HG03457 (cell line): Measurements from ENCODE around the gene NT5C1A.

ENCODE experiments used
- ATAC-seq: cut with Tn5 transposase; IDR thresholded peaks from one replicate; pipeline ENCODE4 v1.9.1; 2021; ENCODE audit warnings: moderate number of reproducible peaks; ENCODE audit not compliant: unreplicated experiment

NT5C1A gene

DNA sequence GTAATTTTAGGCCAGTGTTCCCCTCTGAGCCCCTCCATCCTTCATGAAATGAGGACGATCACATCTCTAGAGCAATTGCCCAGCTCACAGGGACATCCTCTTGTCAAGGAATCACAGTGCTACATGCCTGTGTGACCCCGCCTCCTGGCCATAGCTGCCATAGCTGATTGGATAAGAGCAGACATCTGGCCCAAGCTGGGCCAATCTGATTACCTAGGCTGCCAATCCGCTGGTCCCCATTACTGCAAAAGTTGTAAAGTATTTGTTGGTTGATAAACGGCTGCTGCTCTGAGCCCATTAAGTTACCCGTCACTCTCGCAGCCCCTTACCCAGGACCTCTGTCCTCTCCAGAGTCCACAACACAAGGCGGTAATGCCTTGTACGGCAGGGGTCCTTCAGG, 8.3 kb downstream of the NT5C1A start:
- ATAC-seq: no peak

DNA sequence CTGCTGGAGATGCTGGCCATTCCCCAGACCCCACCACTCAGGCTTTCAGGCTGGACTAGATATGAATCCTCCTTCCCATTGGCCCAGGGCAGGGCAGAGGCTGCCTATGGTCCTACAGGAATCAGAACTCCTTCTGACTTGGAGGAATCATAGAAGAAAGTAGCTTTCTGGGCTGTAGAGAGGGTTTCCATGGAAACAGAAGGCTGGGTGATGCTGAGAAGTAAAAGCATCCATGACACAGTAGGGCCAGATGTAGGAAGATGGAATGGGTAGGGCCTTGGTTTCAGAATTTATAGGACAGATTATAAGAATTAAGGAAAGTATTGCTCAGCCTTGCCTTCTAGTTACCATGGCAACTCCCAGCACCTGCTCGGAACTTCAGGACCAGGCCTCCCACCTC, 9.0 kb downstream of the NT5C1A start:
- no peak for ATAC-seq

DNA sequence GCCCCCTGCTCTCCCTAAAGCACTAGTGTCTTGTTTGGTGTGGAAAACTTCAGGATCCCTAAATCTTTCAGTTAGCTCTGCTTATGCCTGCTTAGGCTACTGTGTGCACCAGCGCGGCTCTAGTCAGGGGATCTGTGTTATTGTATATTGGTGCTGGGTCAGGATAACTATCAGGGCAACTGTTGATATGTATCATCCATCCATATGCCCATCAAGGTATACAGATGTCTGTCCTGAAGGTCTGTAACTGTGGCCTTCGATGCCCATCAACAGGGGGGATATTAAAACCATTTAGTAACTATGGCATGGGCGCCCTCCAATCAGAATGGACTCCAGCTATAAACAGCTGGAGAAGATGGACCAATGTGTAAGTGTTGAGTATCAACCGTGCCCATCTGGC, 12.4 kb downstream of the NT5C1A start:
- ATAC-seq: no peak

DNA sequence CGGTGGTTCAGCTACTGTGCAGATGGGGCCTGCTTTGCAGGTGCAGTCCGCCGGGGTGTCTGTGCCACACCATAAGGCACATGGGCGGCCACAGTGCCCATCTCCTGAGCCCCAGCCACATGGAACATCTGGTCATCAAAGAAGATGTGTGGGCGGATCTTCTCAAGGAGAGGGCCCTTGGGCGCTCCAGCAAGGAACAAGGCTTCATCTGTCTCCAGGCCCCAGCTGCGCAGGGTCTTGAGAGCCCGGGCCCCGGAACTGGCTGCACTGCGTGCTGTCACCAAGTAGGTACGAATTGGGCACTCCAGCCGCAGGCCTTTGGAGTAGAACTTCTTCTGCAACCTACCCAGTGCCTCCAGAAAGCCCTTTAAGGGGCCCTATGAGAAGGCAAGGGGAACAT, 12.8 kb downstream of the NT5C1A start:
- ATAC-seq: no peak

DNA sequence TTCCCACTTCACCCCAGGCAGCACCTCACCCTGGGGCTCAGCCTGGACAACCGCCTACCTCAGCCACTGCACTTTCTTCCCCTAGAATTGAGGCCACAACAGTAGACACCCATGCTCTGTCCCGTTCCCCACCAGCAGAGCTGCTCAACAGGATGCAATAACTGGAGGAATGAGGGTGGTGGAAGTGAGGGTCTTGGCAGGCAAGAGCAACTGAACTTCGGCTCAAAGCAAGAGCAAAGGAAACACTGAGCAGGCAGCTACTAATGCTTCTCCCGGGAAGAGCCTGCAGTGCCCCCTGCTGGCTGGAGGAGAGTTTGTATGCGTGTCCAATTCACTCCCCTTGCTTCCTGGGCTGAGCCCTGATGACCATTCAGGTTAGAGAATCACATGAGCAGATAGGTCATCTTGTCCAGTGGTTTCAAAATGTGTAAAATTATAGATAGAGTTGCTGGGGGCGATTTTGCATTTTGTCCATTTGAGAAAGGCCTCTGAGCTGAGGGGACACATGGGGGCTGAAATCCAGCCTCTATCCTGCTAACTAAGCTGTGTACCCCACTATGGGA, 13.9 kb downstream of the NT5C1A start:
- ATAC-seq: no peak

DNA sequence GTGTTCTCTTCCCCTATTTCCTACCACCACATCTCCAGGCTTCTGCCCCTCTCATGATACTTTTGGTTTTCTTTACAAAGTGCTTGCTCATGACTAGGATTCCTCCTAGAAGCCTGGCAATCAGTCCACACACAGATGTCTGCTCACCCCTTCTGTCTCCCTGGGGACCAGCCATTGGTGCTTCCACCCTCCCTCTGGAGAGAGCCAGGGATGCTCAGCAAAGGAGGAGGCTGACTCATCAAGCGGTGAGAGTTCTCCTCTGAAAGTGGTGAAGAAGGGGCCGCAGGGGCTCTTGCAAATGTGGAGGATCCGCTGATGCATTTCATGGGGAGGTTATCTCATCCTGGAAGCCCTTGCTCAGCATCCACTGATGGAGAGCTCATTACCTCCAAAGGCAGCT, 14.5 kb downstream of the NT5C1A start:
- ATAC-seq: no peak

DNA sequence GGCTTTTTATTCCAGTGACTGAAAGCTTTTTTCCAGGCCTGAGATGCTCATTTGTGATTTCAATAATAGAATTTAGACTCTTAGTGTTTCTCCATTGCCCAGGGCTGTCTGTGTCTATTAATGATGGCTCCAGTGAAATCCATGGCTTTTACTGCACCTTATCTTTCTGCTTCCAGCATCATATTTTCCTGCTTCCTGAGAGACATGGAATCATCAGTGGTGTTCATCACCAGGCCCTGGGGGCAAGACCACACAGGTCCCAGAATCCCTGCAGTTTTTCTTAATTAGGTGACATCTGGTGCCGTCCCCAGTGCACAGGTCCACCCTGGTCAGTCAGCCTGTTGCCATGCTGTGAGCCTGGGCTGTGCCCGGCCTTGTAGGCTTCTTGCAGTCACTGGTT, 15.5 kb downstream of the NT5C1A start:
- ATAC-seq: no peak

DNA sequence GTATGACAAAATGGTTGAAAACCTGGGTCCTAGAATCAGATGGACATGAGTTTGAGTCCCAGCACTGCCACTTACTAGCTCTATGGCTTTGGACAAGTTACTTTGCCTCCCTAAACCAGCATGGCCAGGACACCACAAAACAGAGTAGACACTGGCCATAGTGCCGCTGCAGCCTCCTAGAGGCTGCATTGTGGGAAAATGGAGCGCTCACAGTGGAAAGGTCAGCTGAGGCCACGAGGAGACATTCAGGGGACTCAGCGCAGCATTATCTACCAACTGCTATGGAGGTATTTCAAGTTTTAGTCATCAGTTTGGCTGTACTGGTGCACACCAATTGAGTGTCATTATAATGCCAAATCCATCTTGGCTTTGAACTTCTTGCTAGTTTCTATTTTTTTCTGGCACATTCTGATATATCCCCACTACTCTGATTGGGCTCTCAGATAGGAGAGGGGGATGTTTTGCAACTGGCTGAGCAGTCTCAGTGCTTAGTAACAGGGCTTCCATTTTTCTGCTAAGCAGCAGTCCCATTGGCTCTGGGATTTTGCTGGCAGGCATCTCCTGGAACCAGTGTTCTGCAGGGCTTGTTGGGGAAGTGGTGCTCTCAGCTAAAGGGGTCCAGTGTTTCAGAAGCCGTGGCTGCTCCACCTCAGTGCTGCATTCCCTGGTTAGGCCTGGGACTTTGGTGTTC, 16.2 kb downstream of the NT5C1A start:
- no peak for ATAC-seq

DNA sequence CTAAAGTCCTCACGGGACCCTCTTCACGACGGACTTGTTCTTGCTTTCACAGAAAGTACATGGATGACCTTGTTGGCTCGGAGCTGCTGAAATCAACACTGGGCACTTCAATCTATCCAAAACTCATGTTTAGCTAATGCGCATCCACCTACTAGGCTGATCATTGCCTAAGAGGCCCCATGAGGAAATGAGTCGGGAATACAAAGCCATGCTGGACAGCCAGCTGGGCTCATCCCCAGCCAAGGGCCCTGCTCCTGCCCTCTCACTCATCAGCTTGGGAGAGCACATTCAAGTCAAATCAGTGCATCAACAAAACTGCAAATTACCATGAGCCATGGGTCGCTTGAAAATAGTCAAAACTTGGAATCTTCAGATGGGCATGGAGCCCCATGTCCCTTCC, 17.6 kb downstream of the NT5C1A start:
- no peak for ATAC-seq

DNA sequence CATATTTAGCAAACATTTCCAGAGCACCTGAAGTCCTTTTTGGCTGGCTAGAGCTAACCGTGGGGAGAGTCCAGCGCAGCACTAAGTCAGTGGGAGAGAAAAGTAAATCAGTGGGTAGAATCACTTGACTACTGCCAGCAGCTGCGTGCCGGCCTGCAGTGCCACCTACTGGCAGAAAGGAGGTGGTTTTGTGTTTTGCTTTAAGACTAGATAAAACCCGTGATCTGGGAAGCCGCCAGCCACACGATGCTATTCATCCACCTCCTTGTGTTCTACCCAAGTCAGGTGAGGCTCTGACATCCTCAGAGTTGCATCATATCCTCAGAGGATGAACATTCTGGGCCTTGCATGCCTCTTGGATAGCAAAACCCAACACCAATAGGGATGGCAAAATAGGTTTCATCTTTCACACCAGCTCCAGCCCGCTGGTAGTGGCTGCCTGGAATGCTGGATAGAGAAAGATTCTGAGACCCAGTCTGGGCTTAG, 18.3 kb downstream of the NT5C1A start:
- no peak for ATAC-seq

DNA sequence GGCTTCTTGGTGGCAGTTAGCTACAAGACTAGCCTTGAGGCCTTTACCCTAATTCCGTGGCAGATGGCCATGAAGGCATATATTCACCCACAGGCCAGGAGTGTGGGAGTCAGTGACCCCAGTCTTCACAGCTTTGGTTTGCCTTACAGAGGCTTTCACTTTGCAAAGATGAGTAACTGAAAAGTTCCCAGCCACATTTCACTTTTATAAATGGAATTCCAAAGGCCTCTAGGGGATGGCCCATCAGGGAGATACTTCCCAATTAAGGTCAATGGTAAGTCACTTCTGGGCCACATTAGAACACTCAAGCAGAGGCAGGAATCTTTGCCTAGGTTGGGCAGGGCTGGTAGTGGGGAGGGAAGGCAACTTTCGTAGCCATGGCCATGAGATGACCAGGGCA, 19.4 kb downstream of the NT5C1A start:
- ATAC-seq: no peak

DNA sequence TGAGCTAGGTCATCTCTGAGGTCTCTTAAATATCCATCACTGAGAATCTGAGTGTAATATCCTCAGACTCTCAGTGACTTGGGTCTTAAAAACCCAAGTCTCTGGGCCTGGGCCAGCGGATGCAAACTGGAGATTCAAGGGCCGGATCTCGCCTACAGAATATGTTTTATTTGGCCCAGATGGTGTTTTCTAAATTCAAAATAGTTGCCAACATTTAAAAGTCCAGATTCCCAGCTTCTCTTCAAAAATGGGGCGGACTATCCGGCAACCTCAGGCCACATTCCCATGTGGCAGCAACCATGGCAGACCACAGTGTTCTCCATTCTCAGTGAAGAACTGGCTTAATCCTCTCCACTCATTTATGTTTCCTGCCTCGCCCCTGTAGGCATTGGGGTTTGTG, 19.8 kb downstream of the NT5C1A start:
- no peak for ATAC-seq

DNA sequence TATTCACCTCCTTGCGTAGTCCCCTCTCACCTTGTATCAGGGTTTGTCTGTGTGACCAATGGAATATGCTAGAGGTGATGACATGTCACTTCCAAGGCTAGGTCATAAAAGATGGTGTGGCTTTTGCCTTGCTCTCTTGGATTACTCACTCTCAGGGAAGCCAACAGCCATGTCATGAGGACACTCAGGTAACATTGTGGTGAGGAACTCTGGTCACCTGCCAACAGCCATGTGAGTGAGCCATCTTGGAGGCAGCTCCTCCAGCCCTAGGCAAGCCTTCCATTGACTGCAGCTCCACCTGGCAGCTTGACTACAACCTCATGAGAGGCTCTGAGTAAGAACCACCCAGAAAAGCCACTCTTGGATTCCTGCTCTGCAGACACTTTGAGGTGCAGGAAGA, 21.5 kb downstream of the NT5C1A start:
- ATAC-seq: no peak

DNA sequence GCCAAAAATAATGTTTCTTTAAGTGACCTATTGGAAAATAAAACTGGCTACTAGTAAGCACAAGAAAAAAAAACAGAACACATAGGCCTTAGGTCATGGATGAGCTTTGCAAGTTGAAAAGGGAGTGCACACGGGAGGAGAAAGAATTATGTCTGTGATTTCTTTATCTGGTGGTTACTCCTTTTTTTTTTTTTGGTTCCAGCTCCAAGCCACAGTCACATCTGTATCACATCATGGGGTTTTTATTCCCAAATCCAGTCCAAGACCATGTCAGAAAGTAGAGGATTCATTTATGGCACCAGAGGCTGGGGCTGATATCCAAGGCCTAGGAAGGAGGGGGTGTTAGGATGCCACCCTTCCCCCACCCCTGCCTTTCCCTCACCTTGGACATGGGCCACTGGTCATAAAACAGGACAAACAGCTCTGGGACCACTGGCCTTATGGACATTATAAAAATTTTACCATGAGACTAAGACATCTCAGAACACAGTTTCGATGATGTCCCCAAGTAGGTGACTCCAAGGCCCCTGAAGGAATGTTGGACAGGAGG, 22.2 kb downstream of the NT5C1A start:
- no peak for ATAC-seq

DNA sequence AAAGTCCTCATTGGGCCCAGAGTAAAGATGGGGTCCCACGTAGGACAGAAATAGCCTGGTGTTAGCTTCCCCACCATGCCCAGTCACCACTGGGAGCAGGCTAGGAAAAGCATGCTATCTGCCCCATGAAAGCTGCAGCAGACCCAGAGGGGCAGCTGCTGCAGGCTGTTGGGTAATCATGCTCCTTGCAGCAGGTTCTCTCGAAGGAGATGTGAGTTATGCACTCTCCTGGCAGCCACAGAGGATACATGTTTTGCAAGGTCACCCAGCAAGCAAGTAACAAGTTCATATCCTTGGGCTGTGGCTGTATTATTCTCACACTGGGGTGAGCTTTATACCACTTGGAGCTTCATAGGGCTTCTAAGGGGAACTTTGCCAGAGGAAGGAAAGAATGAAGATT, 23.4 kb downstream of the NT5C1A start:
- no peak for ATAC-seq

DNA sequence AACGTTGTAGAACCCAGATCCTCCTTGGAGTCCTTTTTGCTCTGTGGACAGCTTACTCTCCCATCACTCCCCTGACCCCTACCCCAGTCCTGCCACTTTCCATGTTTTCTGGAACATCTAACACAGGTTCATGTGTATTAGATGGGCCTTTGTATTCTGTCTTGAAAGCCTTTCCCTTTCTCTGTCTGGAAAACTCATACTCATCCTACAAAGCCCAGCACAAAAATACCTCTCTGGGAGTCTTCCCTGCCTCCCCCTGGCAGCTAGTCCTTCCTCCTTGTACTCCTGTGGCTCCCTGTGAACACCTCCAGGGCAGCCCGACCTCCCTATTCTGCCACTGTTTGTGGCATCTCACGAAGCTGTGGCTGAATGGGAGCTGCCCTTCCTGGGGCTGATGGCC, 24.7 kb downstream of the NT5C1A start:
- ATAC-seq: no peak

DNA sequence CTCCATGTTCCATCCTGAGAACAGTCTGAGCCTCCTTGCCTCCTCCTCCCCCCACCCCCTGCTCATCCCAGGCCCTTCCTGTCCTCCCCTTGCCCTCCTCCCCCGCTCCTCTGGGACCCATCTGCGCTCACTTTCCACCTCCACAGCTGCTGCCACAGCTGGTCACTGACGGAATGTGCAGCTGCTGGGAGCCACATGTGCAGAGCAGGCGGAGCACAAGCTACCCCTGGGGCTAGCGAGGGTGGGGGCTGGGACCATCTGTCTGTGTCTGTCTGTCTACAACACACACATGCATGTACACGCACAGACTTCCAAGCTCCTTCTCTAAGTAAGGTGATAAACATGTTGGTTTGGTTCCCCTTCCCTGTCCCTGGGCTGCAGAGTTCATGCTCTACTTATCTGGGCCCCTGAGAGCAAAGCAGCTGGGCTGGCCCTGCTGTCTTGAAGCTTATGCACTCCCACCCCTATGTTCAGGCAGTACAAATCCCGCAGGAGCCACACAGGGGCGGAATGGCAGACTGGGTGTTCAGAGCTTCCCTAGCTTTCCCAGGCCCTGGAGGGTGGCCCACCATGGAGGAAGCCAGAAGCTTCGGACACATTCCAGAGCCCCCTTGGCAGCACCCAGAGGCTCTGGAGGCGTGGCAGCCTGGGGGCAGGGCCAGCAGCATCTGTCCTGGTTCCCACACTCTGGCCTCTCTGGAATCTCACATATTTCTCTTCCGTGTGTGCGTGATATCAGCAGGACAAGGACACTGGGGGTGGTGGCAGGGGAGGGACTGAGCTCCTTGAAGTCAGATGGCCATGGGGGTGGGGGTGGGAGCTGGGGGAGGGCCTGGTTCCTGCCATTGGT, 25.4 kb downstream of the NT5C1A start:
- ATAC-seq: no peak

DNA sequence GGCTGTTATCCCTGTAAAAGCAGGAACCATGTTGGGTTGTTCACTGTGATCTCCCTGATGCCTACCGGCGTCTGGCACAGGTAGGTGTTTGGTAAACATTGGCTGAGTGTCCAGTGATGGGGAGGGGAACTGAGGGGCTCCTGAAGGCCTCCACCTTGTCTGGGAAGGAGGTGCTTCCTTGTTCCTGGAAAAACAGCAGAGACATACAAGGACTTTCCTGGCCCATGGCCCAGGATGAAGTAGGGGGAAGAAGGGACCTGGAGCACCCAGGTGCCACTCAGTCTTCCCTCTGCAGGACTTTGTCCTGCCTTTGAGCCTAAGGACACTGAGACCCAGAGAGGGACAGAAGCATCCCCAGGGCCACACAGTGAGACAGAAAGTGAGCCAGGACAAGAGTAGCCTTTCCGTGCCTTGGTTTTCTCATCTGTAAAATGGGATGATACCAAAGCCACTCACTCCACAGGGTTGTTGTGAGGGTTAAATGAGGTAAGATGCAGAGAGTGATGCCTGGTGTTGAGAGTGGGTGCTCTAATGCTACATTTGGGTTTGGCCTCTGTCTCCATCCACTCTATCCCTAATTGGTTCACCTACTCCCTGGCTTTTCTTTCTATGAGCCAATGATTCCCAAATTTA, 26.4 kb downstream of the NT5C1A start:
- no peak for ATAC-seq

DNA sequence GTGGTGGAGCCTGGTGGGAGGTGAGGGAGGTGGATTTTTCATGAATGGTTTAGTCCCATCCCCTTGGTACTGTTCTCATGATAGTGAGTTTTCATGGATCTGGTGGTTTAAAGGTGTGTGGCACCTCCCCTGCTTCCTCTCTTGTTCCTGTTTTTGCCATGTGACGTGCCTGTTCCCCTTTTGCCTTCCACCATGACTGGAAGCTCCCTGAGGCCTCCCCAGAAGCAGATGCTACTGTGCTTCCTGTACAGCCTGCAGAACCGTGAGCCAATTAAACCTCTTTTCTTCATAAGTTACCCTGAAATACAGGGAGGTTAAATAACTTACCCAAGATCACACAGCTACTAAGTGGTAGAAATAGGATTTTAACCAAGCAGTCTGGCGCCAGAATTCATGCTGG, 28.2 kb downstream of the NT5C1A start:
- no peak for ATAC-seq

DNA sequence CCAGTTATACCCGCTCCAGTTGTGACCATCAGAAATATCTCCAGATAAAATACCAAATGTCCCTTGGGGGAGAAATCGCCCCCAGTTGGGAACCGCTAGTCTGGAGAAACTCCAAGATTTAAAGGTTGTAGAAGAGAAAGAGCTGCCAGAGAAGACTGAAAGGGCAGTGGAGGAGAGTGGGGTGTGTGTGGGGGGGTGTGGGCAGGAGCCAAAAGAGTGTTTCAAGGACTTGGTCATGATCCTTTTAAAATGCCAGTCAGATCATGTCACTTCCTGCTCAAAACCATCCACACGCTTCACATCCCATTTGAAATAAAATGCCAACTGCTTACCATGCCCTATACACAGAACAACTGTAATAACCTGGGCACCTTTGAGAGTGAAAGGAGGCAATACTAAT, 29.1 kb downstream of the NT5C1A start:
- no peak for ATAC-seq

DNA sequence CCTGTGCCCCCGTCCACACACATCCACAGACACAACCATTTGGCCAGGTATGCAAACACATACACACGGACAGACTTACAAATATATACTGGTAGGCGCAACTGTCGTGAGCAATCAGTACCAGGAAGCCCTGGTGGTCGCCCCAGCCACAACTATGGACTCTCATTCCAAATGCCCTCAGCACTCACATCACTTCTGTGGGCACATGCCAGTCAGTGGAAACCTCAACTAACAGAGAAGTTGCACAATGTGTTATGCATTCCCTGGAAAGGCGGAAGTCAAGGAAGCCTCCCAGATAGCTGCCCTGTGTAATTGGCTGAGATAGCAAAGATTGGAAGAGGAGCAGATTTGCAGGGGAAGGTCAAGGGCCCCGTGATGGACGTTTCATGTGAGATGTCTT, 31.0 kb downstream of the NT5C1A start:
- no peak for ATAC-seq
